ENCODE measurements around the gene TRAF3.

The TRAF3 gene

GRCh38 chr14:102778338-102779083 lies 1.3 kb downstream of the TRAF3 start:
- peak; percentile 77 for DNase-seq

GRCh38 chr14:102779084-102779462 lies 1.8 kb downstream of the TRAF3 start:
- DNase-seq, result peak; percentile 87

GRCh38 chr14:102779574-102780315 lies 2.5 kb downstream of the TRAF3 start:
- DNase-seq, result no peak

GRCh38 chr14:102781063-102781462 lies 3.8 kb downstream of the TRAF3 start:
- no peak for DNase-seq

- DNase-seq, result no peak
These were observed 5.7 kb downstream of the TRAF3 start for GRCh38 chr14:102782974-102783373.

GRCh38 chr14:102784892-102785594 lies 7.8 kb downstream of the TRAF3 start:
- DNase-seq, result no peak

- DNase-seq, result no peak
These were observed 8.3 kb downstream of the TRAF3 start for GRCh38 chr14:102785595-102785963.

- no peak for DNase-seq
These were observed 9.5 kb downstream of the TRAF3 start for GRCh38 chr14:102786768-102787167.

- no peak for DNase-seq
These were observed 12.1 kb downstream of the TRAF3 start for GRCh38 chr14:102789349-102789748.

GRCh38 chr14:102793531-102794328 lies 16.5 kb downstream of the TRAF3 start:
- no peak for DNase-seq

- DNase-seq, result no peak
These were observed 18.0 kb downstream of the TRAF3 start for GRCh38 chr14:102795060-102795925.

GRCh38 chr14:102796661-102797190 lies 19.5 kb downstream of the TRAF3 start:
- DNase-seq, result no peak

GRCh38 chr14:102798926-102799325 lies 21.7 kb downstream of the TRAF3 start:
- no peak for DNase-seq

GRCh38 chr14:102799684-102800562 lies 22.7 kb downstream of the TRAF3 start:
- no peak for DNase-seq

- no peak for DNase-seq
These were observed 25.7 kb downstream of the TRAF3 start for GRCh38 chr14:102802834-102803523.

GRCh38 chr14:102804858-102805257 lies 27.6 kb downstream of the TRAF3 start:
- no peak for DNase-seq

GRCh38 chr14:102805371-102805891 lies 28.2 kb downstream of the TRAF3 start:
- DNase-seq, result no peak

- DNase-seq, result no peak
These were observed 28.7 kb downstream of the TRAF3 start for GRCh38 chr14:102805941-102806340.

GRCh38 chr14:102806447-102806846 lies 29.2 kb downstream of the TRAF3 start:
- no peak for DNase-seq

- no peak for DNase-seq
These were observed 29.8 kb downstream of the TRAF3 start for GRCh38 chr14:102807013-102807406.
